Smooth muscle cell (in vitro differentiated cells): ENCODE measurements around the gene TNS3. TPM values are rescaled to one million over a fixed set of nuclear protein-coding genes. Genes with fewer than 3 reads are reported as not detected.

Experiments used
- DNase-seq: peaks from one replicate; lab custom pipeline; 2025; ENCODE audit not compliant: unreplicated experiment; lab: John Stamatoyannopoulos, UW
- H2AFZ ChIP-seq: fragments of 200-600 bp; sonication (generic); 2 replicates; pipeline ENCODE4 v1.6.0; 2016; ENCODE audit warnings: antibody characterized with exemption, low read depth, mild to moderate bottlenecking
- H3F3A ChIP-seq: fragments of 200-600 bp; sonication (generic); 2 replicates; pipeline ENCODE4 v1.6.0; 2017; ENCODE audit warnings: antibody characterized with exemption, low read depth
- H3K27ac ChIP-seq: fragments of 200-600 bp; sonication (generic); 2 replicates; pipeline ENCODE4 v1.5.1; 2016; ENCODE audit warnings: low read depth, mild to moderate bottlenecking
- H3K27me3 ChIP-seq: fragments of 200-600 bp; sonication (generic); 2 replicates; pipeline ENCODE4 v1.6.1; 2016; ENCODE audit warnings: low read depth, mild to moderate bottlenecking
- H3K36me3 ChIP-seq: fragments of 200-600 bp; sonication (generic); 2 replicates; pipeline ENCODE4 v1.5.1; 2016; ENCODE audit warnings: low read depth
- H3K4me1 ChIP-seq: fragments of 200-600 bp; sonication (generic); 2 replicates; pipeline ENCODE4 v1.5.1; 2016; ENCODE audit warnings: low read depth
- H3K4me2 ChIP-seq: fragments of 200-600 bp; sonication (generic); 2 replicates; pipeline ENCODE4 v1.6.0; 2016; ENCODE audit warnings: mild to moderate bottlenecking
- H3K4me3 ChIP-seq: fragments of 200-600 bp; sonication (generic); 2 replicates; pipeline ENCODE4 v1.5.1; 2016; ENCODE audit warnings: mild to moderate bottlenecking
- H3K79me2 ChIP-seq: fragments of 200-600 bp; sonication (generic); 2 replicates; pipeline ENCODE4 v1.6.0; 2016; ENCODE audit warnings: low read depth, mild to moderate bottlenecking
- H3K9ac ChIP-seq: fragments of 200-600 bp; sonication (generic); 2 replicates; pipeline ENCODE4 v1.6.0; 2016; ENCODE audit warnings: low read depth
- H3K9me3 ChIP-seq: fragments of 200-600 bp; sonication (generic); replicated peaks from 2 replicates; pipeline ENCODE4 v1.5.1; 2016; ENCODE audit warnings: low read depth
- H4K20me1 ChIP-seq: fragments of 200-600 bp; sonication (generic); 2 replicates; pipeline ENCODE4 v1.6.0; 2016; ENCODE audit warnings: low read depth
- CTCF ChIP-seq: fragments of 200-600 bp; sonication (generic); IDR thresholded peaks from 2 replicates; pipeline ENCODE4 v1.5.1; 2017; ENCODE audit warnings: borderline replicate concordance, mild to moderate bottlenecking, antibody characterized with exemption; ENCODE audit not compliant: insufficient read depth, poor library complexity, severe bottlenecking
- WGBS: methylation state at CpG from one replicate; pipeline ENCODE4 v1.1.7; 2016; ENCODE audit warnings: low lambda C conversion rate; 5-methylcytosine and 5-hydroxymethylcytosine counted together
- polyA plus RNA-seq: library from polyadenylated mRNA; unstranded; fragments of >200 nt; fragmentation: Nextera tagmentation; extraction: Ambion mirVana; gene quantifications from 2 replicates; pipeline ENCODE4 v1.2.1, GENCODE V29; 2016
- total RNA-seq: library from RNA; depleted of rRNA; stranded (reverse); fragments of >200 nt; gene quantifications from 2 replicates; pipeline ENCODE4 v1.2.3, GENCODE V29; 2014

Gene TNS3
- total and polyA plus RNA-seq, 2 experiments from 2014 or later: 32.6 to 50.5 TPM

GRCh38 chr7:47423196-47423595, 158.7 kb downstream of the TNS3 start:
- Histone ChIP-seq H3K27me3 (no peaks in the 10 kb centered on the region), H3K4me3 (no peak overlapping the region), H2AFZ (no peak overlapping the region), H3K4me2 (no peak overlapping the region), H3K27ac (no peak overlapping the region), H3F3A (no peaks in the 10 kb centered on the region), H3K9me3 (no peaks in the 10 kb centered on the region), H3K9ac (no peak overlapping the region), H3K36me3 (no peaks in the 10 kb centered on the region), H3K79me2 (no peaks in the 10 kb centered on the region), H4K20me1 (peaks cover 5% of the 10 kb centered on the region), H3K4me1 (no peaks in the 10 kb centered on the region)
- no peak for TF ChIP-seq CTCF
- no peak for DNase-seq
- 99% methylated on average over 3 of the region's 3 CpGs for WGBS

DNA sequence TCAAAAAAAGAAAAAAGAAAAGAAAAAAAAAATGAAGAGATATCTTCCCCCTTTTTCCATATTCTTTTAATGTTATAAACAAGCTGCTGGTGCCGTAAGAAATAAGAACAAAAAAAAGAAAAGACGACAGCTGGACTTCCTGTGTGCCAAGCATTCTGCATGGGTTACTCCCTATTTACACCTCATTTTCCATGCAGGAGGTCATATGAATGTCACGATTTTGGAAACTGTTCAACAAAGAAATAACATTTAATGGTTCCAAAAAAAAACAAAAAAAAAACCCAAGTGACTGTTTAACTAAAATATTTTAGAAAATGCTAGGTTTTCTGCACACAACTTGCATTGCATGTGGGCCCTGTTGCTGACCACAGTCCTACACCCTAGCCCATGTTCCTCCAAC, 159.3 kb downstream of the TNS3 start:
- Histone ChIP-seq H3K9me3 (no peaks in the 10 kb centered on the region), H4K20me1 (peaks cover 7% of the 10 kb centered on the region), H3K4me3 (no peak overlapping the region), H3K36me3 (no peaks in the 10 kb centered on the region), H3K4me2 (no peak overlapping the region), H3K9ac (no peak overlapping the region), H3F3A (no peaks in the 10 kb centered on the region), H2AFZ (no peak overlapping the region), H3K27ac (no peak overlapping the region), H3K4me1 (no peaks in the 10 kb centered on the region), H3K79me2 (no peaks in the 10 kb centered on the region), H3K27me3 (no peaks in the 10 kb centered on the region)
- TF ChIP-seq CTCF: no peak
- WGBS: 96% methylated on average over 3 of the region's 3 CpGs
- DNase-seq: no peak

DNA sequence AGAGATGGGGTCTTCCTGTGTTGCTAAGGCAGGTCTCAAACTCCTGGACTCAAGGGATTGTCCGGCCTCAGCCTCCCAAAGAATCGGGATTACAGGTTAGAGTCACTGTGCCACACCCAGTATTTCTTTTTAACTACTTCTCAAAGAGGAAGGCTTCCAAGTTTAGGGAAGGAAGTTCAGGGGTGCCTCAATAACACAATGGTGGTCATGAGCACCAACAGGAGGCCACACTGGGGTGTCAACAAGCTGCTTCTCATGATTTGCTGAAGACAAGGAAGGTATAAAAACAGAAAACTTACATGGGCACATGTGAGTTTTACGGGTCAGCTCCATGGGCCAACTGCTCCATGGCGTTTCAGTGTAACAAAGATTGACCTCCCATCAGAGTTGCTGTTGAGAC, 160.5 kb downstream of the TNS3 start:
- Histone ChIP-seq H3F3A (no peaks in the 10 kb centered on the region), H3K4me3 (no peak overlapping the region), H3K4me2 (no peak overlapping the region), H3K27me3 (no peaks in the 10 kb centered on the region), H3K4me1 (no peaks in the 10 kb centered on the region), H3K27ac (no peak overlapping the region), H4K20me1 (peaks cover 7% of the 10 kb centered on the region), H3K9me3 (no peaks in the 10 kb centered on the region), H3K79me2 (no peaks in the 10 kb centered on the region), H3K36me3 (no peaks in the 10 kb centered on the region), H2AFZ (no peak overlapping the region), H3K9ac (no peak overlapping the region)
- no peak for TF ChIP-seq CTCF
- WGBS: 96% methylated on average over 4 of the region's 4 CpGs
- no peak for DNase-seq

- Histone ChIP-seq H3K4me2 (no peak overlapping the region), H3K36me3 (no peaks in the 10 kb centered on the region), H4K20me1 (peaks cover 12% of the 10 kb centered on the region), H3K9me3 (no peaks in the 10 kb centered on the region), H3F3A (no peaks in the 10 kb centered on the region), H3K4me3 (no peak overlapping the region), H3K27me3 (no peaks in the 10 kb centered on the region), H3K4me1 (no peaks in the 10 kb centered on the region), H3K27ac (no peak overlapping the region), H2AFZ (no peak overlapping the region), H3K79me2 (no peaks in the 10 kb centered on the region), H3K9ac (no peak overlapping the region)
- no peak for DNase-seq
- TF ChIP-seq CTCF: no peak
- 94% methylated on average over 11 of the region's 11 CpGs for WGBS
These were observed 161.7 kb downstream of the TNS3 start for GRCh38 chr7:47420122-47420780.
